GM12873 (cell line): ENCODE measurements around the gene LIPA.

Experiments
- CTCF ChIP-seq: IDR thresholded peaks from 2 replicates; pipeline ENCODE4 v1.5.1; 2012; ENCODE audit warnings: low read depth, mild to moderate bottlenecking, moderate library complexity, low read length, control low read depth; ENCODE audit not compliant: insufficient read depth; ENCODE audit errors: missing control alignments

LIPA gene

GRCh38 chr10:89167915-89168314, 83.7 kb downstream of the LIPA start:
- TF ChIP-seq CTCF, result no peak

GRCh38 chr10:89165923-89166322, 85.7 kb downstream of the LIPA start:
- TF ChIP-seq CTCF, result no peak

GRCh38 chr10:89164920-89165319, 86.7 kb downstream of the LIPA start:
- no peak for TF ChIP-seq CTCF

- no peak for TF ChIP-seq CTCF
Measured at GRCh38 chr10:89164080-89164479, 87.5 kb downstream of the LIPA start.
